ENCODE data around the gene BIRC7.
A peak's percentile ranks its signal among the peaks of the same experiment; 100 is the strongest.
"Not testable (repeated sequence)": the region's sequence is repeated elsewhere in the genome, so short reads cannot be mapped to it uniquely, and the experiment has no call there.

The BIRC7 gene

DNA sequence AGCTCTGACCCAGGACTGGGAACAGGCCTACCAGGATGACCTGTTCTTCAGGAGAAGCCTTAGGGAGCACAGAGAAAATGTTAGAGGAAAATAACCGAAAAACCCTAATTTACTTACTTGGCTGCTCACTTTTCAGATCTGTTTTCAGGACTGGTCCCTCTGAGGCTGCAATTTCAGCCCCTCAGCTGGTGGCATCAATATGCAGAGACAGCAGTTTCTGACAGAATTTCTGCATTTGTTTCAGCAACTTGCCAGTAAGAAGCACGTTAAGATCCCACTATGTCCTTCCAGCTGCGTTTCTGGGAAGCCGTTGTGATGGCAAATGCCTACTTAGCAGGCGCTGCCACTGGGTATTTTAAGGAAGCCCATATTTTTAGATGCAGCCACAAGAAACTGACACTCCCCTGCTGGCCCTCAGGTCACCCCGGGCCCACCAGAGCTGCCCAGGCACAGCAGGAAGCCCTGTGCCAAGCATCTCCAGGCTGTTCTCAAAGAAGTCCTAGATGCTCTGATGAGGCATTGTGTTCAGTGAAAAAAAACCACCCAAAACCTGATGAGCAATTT is 27.3 kb upstream of the BIRC7 start:
- no peak for DNase-seq

DNA sequence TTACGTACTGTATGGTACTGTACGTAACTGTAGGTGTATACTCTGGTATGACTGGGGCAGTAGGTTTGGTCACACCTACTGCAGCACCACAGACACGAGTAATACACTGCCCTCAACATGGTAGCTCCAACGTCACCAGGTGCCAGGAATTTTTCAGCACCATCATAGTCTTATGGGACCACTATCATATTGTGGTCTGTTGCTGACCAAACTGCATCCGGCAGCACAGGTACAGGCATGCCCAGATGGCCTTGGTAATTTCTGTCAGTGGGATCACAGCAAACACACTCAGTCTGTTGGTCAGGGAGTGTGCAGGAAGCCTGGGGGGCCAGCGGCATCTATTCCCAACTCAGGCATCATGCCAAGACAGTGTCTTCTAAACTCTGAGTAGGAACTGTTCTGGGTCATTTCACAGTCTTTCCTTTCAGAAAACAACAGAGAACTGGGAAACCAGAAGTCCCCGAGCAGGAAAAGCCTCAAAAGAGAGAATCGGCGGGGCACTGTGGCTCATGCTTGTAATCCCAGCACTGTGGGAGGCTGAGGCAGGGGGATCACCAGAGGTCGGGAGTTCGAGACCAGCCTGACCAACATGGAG is 25.6 kb upstream of the BIRC7 start:
- DNase-seq = no peak

DNA sequence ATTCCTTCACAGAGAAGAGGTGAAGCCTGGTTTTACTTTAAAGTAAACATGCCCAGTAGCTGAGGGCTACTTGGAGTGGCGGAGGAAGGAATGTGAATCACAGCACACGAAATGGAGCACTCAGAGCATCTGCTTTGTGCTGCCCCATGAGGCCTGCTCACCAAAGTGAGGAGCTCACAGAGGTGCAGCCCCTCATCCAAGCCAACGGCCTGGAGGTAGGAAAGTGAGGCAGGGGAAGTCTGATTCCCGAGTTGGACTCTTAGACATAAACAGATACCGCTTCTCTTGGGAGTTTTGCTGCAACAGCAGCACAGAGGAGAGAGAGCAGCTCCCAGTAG is 23.3 kb upstream of the BIRC7 start:
- DNase-seq = no peak

DNA sequence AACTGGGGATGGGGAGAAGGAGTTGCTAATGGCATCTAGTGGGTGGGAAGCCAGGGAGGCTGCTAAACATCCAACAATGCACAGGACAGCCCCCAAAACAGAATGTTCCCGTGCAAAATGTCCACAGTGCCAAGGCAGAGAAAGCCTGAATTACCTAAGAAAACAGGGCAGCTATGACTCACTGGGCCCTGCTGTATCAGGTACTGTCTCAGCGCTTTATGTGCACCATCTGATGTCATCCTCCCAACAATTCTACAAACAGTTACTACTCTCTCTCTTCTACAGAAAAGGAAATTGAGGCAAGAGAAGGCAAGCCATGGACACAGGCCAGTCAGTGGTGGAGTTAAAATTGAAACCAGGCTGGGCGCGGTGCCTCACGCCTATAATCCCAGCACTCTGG is 22.9 kb upstream of the BIRC7 start:
- DNase-seq = no peak

DNA sequence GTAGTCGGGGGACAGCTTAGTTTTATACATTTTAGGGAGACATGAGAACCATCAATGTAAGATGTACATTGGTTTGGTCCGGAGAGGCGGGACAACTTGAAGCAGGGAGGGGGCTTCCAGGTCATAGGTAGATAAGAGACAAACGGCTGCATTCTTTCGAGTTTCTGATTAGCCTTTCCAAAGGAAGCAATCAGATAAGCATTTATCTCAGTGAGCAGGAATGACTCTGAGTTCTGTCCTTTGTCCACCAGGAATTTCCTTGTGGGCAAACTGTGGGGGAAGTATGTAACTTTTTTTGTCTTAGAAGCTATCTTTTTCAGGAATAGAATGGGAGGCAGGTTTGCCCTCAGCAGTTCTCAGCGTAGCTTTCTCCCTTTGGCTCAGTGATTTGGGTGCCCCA is 21.2 kb upstream of the BIRC7 start:
- no peak for DNase-seq

DNA sequence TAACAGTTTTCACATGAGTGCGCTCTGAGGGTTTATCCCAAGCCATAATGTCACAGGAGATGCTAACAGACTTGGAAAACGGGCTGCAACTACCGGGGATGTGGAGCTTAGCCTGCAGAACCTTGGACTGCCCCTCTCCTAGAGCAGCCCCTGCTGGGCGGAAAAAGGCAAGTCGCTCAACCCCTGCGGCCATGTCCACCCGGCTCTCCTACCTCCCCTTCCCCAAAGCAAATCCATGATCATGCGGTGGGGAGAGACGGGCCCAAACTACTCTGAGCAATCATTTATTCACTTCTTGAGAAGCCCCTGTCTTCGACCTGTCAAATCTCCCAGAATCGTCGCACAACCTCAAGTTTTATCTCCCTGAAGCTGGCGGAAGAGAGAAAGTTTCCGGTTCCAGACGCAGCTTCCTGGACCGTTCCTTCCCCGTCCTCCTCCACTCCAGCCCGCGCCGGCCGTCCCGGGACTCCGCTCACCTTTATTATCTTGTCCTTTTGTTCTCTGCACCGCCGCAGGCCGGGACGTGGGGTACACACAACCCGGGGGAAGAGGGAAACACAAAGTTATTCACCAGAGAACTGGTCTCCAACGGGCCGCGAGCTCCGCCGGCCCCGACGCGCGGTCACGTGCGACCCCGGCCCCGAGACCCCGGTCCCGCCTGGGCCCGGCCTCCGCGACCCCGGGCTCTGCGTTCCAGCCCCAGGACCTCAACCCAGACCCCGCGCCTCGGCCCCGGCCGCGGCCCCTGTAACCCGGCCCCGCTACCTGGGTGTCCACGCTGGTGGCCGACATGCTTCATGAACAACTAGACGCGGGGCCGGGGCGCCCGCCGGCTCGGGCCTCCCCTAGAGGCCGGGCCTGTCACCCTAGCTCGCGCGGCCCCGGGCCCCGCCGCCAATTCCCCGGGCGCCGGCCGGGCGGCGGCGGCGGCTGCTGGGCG is 20.3 kb upstream of the BIRC7 start:
- no peak for DNase-seq

DNA sequence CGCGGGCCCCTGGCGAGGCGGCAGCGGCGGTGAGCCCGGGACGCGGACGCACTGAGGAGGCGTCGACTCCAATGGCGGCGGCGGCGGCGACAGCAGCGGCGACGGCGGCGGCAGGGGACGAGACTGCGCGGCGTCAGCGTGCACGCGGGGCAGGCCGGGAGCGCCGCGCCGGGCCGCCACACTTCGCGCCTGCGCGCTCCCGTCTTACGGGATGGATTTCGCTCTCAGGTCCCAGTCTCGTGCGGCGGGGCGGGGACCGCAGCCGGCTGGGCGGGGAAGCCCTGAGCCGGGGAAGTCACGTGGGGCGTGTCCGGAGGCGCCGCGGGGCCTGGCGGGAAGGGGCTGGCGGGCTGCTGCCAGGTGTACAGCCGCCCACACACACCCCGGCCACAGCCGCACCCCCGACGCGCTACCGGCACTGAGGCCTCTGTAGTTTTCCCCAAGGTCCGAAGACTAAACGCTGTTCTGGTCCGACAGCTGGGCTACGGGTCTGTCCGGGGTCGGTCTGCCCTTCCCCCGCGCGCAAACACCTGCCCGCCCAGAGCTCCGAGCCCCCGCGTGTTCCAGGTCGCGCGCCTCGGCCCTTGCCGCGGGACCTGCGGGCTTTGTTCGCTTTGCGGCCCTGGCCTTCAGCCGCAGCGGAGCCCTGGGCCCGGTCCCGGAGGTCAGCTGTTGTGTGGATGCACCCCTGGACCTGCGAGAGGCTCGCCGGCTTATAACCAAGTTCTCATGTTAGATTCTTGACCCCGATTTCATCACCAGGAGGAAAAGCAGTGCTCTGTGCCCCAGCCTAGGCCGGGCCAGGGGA is 19.5 kb upstream of the BIRC7 start, which contains the start of gene YTHDF1:
Gene YTHDF1 (minus strand): TSS at position 91 of the 808 bp plus-strand sequence. CDS start 239 bp downstream, outside the sequence.
- peak; percentile 82 for DNase-seq

DNA sequence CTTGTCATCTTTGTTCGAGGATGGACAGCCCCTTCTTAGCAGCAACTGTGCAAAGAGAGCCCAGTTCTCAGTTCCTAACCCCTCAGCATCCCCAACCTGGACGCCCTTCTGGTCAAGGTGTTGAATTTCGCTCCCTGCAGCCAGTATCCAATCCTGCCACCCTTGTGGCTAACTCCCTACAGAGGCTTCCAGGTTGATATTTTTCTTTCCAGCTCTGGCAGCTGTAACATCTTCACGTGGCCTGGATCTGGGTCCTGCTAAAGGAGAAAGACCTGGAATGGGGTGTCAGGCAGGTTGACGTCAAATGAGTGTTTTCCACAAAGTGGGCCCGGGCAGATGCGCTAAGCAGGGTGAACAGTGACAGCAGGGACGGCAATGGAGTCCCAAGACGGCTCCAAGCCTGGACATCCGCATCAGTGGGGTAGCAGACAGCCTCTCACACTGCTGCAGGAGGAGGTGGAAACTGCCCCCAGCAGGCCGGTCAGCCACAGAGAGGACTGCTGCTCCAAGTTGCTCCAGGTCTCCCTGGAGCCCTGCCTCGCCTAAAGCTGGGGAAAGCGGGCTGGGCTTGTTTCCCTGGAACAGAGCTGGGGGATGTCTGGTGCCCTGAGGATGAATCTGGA is 18.7 kb upstream of the BIRC7 start:
- DNase-seq = no peak

DNA sequence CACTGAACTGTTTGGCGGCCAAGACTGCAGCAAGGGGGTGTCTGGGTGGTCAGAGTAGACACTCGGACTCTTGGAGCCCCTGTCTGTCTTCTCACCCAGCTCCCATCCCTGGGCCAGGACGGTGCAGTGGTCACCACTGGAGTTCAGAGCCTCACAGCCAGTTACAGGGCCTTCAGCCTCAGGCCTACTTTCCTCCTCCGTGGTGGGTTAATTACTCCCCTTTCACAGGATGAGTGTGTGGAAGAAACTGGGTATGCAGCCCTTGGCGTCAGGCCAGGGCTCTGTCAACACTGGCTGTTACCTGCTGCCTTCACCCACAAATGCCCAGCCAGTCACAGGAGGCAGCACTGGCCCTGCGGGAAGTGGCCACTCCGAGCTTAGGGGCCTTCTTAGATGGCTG is 18.0 kb upstream of the BIRC7 start:
- DNase-seq = no peak

DNA sequence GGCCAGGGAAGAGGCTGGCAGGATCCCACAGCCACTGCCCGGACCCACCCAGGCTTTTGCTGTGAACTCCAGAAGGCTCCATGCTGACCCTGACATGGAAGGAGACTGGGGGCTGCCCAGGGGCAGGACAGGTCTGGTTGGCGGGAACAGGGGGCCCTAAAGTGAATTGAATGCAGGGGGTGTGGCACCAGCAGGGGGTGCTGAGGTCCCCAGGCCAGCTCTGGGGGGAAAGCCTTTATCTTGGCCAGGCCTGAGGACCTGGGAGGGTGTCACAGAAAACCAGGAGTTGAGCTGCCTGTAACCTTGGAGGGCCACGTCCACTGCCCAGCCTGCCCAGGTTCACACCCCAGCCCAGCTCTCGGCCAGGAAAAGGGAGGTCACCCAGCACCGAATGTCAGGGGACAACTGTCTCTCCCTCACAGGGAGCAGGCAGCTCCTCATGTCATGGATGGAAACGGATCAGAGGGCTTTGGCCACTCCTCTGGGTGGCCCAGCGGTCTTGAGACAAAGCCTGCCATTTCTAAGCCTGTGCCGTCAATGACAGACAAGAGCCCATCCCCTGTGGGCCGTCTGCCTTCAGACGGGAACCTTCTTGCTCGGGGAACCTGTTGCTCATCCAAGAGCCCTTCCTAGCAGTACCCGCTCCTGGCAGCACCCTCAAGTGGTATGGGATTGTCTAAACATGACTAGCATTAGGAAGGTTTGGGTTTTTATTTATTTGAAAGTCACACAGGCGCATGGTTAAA is 16.8 kb upstream of the BIRC7 start:
- no peak for DNase-seq

DNA sequence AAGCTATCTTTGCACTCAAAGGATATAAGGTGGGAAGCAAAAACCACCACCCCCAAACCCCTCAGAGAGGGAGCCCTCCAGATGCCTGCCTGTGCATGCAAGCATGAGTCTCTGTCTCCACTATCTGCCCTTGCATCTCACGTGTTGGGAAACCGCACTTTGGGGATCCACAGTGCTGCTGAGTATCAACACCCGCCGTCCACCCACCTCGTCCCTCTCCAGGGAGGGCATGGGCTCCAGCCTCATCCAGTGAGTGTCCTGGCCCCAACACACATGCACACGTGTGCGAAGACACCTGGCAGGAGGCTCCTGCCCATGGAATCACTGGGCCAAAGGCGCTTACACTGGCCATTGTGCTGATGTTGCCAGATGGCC is 16.3 kb upstream of the BIRC7 start:
- DNase-seq = no peak

DNA sequence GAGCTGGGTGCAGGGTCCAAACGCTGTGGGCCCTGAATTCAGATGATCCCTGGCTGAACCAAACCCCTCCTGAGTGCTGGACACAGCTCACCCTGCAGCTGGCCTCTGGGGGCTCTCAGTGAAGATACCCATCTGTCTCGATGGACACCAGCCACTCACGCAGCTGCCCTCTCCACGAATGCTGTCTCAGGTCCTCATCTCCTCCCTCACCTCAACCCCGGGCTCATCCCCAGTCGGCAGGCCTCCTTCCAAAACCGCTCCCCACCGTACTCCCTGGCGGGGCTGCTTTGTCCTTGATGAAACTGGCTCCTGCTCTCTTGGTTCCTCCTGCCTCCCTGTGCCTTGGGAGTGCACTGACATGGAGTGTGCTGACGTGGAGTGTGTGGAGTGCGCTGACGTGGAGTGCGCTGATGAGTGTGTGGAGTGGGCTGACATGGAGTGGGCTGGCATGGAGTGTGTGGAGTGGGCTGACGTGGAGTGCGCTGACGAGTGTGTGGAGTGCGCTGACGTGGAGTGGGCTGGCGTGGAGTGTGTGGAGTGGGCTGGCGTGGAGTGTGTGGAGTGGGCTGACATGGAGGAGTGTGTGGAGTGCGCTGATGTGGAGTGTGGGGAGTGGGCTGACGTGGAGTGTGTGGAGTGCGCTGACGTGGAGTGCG is 15.7 kb upstream of the BIRC7 start:
- DNase-seq = no peak

DNA sequence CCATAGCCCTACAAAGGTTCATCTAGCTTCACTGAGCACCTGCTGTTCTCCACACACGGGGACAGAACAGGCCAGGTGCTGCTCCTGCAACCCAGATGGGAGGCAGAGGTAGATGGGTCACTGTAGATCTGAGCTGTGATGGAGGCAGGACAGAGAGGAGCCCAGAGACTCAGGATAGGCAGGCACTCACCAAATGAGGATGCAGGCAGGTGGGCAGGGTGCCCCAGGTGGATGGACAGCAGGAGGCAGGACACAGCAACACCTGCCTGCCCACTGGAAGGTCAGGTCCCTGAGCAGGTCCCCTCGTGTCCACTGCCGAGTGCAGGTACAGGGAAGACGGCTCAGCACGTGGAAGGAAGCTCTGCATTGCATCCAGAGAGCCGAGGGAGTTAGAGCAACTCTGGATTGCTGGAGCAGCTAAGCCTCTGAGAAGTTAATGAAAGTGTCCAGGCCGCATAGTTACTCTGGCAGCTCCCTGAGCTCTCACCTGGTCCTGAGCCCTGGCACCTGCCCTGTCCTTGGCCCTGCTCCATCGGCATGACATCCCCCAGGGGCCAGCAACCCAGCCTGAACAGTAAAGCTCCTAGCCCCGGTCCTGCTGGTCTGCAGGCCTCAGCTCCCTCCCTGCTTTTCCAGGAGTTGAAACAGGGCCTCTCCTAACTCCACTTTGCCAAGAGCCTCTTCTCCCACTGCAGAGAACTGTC is 14.9 kb upstream of the BIRC7 start:
- no peak for DNase-seq

DNA sequence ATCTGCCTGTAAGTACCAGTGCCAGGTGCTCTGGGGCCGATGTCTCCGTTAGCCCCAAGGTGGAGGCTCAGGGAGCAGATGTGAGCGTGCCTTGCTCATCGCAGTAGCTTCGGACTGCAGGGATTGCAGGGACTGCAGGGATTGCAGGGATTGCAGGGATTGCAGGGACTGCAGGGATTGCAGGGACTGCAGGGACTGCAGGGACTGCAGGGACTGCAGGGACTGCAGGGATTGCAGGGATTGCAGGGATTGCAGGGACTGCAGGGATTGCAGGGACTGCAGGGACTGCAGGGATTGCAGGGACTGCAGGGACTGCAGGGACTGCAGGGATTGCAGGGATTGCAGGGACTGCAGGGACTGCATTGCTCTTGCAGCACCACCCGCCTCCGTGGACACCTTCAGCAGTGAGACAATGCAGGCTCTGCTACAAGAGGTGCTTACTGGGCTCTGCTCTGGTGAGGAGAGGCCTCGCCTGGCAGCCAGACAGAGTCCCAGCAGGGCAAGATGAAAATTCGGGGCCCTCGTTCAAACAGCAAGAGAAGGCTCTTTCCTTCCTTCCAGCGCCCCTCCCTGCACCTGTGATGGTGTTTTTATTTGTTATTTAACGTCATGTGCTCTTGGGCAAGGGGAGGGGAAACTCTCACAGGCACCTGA is 14.2 kb upstream of the BIRC7 start:
- DNase-seq = not testable (repeated sequence)

DNA sequence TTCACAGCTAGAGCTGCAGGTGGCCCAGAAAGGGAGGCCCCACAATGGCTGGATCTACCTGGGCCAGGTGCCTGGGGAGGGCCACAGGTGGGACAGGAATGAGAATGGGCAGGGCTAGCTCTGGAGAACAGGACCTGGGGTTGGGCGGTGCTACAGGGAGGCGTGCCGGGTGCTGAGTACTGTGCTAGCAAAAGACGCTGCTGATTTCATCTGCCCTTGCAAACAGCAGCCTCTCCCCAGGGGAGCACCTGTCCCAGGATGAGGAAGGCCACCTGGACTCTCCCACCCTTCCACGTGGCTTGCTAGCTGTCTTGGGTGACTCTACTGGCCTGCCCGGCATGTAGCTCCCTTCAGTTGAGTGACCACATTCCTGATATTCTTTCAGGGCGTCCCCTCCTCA is 13.2 kb upstream of the BIRC7 start:
- no peak for DNase-seq

DNA sequence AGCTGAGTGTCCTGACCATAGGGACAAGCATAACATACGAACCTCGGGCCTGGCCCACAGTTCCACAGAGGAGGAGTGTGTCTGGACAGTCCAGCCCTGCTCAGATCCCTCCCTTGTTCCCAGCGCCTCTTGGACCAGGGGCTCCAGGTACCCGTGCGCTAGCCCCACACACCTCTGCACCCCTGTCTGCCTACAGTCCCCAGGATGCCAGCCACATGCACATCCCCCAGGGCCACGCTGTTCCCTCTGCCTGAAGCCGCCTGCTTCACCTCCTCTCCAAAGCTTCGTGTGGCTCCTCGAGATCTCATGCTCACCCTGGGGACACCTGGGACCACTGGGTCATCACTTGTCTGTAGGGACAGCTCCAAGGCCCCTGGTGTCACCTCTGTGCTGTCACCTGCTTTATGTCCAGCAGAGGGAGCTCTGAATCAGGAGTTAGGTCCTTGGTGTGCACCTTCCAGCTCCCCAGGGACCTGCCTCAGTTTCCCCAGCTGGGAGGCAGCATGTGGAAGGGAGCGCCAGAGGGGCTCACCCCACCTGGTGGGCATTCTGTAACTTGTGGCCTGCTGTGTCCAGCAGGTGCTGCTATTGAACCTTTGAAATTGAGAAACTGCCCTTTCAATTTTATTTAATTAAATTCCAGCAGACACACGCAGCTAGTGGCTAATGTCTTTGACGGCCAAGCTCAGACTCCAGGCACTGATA is 12.4 kb upstream of the BIRC7 start:
- DNase-seq = no peak

DNA sequence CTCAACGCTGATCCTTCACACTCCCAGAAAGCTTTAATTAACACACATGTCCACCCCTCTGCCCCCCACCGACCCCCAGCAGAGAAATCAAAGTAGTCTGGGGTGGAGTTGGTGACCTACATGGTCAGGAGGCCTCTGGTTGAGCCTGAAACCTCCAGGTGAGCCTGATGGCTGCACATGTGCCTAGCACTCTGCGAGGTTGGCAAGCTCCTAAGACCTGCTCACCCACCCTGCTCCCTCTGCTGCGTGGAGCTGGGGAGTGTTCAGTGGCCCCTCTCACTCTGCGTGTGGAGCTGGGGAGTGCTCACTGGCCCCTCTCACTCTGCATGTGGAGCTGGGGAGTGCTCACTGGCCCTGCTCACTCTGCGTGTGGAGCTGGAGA is 11.9 kb upstream of the BIRC7 start:
- DNase-seq = no peak

DNA sequence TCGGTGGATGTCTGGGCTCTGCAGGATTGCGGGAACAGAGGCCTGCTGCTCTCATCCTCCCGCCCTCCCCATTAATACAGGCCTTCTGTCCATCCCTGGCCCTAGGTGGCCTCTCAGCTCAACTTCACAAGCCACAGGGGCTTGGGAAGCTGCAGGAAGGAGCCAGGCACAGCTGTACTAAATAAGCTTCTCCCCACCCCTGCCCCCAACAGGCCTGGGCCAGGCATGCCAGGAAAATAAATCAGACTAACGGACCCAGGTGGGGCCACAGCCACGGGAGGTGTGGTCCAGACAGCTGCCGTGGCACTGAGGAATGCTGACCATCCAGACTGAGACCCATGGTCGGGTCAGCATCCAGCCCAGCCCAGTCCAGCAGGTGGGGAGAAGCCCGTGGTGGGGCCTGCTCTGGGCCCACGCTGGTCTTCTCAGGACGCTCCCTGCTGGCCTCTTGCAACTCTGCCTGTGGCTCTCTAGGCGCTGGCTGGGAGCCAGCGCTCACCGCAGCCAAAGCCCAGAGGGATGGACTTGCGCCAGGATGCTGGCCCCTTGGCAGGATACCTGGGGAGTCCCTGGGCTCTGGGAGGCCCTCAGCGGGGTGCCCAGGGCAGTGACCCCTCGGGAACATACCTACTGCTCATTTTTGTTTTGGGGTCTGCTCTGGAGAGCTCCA is 11.2 kb upstream of the BIRC7 start:
- no peak for DNase-seq

DNA sequence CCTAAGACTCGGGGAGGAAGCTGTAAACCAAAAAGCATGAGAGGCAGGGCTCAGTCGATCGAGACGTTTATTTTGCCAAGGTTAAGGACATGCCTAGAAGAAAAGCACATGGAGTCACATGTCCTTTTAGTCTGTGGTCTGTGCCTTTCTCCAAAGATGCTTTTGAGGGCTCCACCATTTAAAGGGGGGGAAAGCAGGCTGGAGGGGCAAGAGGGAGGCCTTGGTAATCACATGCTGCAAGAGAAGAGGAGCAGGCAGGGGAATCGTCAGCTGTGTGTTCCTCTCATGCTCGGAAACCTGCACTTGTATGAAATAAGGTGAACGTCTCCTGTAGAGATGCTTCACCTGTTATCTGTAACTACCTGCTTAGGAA is 10.6 kb upstream of the BIRC7 start:
- no peak for DNase-seq

Data from DMS 273 treated with DMSO at 0.1 percent for 48 hours (cell line).